Mesothelial cell of epicardium (in vitro differentiated cells): ENCODE results near the gene NXN. TPM values are rescaled to one million over a fixed set of nuclear protein-coding genes. Genes with fewer than 3 reads are reported as not detected.

ENCODE experiments used
- DNase-seq, 2 experiments: peaks; one replicate each; pipeline ENCODE4 v3.0.0; 2021; ENCODE audit warnings: low spot score in 2 of 2; ENCODE audit not compliant: unreplicated experiment in 2 of 2
- H3K27ac Mint-ChIP-seq: 2 replicates; pipeline ENCODE4 v1.8.0; 2021; ENCODE audit warnings: mixed read lengths
- H3K27me3 Mint-ChIP-seq: 2 replicates; pipeline ENCODE4 v1.8.0; 2021; ENCODE audit warnings: low read depth, mixed read lengths
- H3K36me3 Mint-ChIP-seq: 2 replicates; pipeline ENCODE4 v1.8.0; 2021; ENCODE audit warnings: mixed read lengths
- H3K4me1 Mint-ChIP-seq: 2 replicates; pipeline ENCODE4 v1.8.0; 2021; ENCODE audit warnings: mixed read lengths
- H3K4me3 Mint-ChIP-seq: 2 replicates; pipeline ENCODE4 v1.8.0; 2021; ENCODE audit warnings: mild to moderate bottlenecking, moderate library complexity, mixed read lengths
- H3K9me3 Mint-ChIP-seq: 2 replicates; pipeline ENCODE4 v1.8.0; 2021; ENCODE audit warnings: mixed read lengths
- CTCF ChIP-seq: fragments of 200-600 bp; sonication (generic); IDR thresholded peaks from one replicate; pipeline ENCODE4 v1.5.0; 2021; ENCODE audit warnings: antibody characterized with exemption; ENCODE audit not compliant: unreplicated experiment
- total RNA-seq: library from RNA; stranded (reverse); gene quantifications from 3 replicates; pipeline ENCODE4 v1.2.1, GENCODE V29; 2021

Gene NXN
- 99.1 to 107 TPM (median 106 TPM) in 3 replicates for total RNA-seq

DNA sequence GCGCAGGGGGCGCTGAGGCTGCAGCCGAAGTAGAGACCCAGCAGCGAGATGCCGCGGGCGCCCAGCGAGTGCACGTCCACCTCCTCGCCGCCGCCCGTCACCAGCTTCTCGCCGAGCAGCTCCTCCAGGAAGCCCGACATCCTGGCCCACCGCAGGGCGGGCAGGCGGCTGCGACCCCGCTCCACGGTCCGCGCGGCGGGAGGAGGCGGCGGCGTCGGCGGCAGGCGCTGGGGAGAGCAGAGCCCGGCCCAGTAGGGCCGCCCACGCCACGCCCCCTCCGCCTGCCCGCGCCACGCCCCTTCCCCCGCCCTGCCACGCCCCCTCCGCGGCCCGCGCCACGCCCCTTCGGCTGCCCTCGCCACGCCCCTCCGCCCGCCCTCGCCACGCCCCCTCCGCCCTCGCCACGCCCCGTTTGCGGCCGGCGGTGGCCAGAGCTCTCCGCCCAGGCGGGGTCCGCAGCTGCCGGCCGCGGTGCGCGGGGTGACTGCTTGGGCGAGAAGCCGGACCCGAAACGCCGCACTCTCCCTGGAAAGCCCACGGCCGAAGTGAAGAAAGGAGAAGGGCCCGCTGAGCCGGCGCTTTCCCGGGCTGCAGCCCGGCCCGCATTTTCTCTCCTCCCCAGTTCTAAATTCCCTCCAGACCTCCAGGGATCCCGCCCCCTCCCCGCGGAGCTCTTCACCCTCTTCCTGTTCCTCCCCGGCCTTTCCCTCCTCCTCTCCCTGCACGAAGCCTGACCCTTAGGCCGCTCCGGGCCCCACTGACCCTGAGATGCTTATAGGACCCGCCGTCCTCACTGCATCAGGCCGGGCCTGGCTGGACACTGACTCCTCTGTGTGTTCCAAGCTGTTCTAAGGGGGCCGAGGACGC is at the start of gene NXN:
TSS of gene NXN (minus strand) at position 238 of the 867 bp plus-strand sequence.
- DNase-seq, result peak; percentile 92 to 95
- TF ChIP-seq CTCF, result no peak
- Mint-ChIP-seq H3K36me3 (no peaks in the 10 kb centered on the region), H3K4me1 (peaks cover 37% of the 10 kb centered on the region), H3K27me3 (no peaks in the 10 kb centered on the region), H3K4me3 (peak within 1 kb of the TSS; percentile 90), H3K9me3 (no peaks in the 10 kb centered on the region), H3K27ac (peak within 1 kb of the TSS; percentile 92)

GRCh38 chr17:1027044-1027443 is 47.5 kb upstream of the NXN start:
- Mint-ChIP-seq H3K36me3 (peaks cover 8% of the 10 kb centered on the region), H3K4me1 (no peaks in the 10 kb centered on the region), H3K9me3 (no peaks in the 10 kb centered on the region), H3K4me3 (no peak overlapping the region), H3K27ac (no peak overlapping the region), H3K27me3 (peaks cover 2% of the 10 kb centered on the region)
- no peak for DNase-seq
- TF ChIP-seq CTCF, result no peak

DNA sequence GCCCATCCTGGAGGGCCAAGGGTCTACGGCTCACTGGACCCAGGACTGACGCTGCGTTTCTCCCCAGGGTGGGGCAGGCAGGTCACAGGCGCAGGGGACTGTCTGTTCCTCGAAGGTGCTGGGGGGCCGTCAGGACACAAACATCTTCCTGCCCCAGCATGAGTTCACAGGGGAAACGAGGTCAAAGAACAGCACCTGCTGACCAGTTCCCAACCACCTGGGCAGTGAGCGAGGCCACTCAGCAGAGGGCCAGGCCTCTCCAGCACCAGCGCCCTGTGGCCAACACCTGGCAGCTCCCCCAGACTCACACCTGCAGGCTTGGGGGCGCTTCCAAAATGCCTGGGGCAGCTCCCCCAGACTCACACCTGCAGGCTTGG is 47.0 kb upstream of the NXN start:
- Mint-ChIP-seq H3K9me3 (no peaks in the 10 kb centered on the region), H3K27me3 (peaks cover 2% of the 10 kb centered on the region), H3K4me1 (no peaks in the 10 kb centered on the region), H3K27ac (no peak overlapping the region), H3K36me3 (peaks cover 8% of the 10 kb centered on the region), H3K4me3 (no peak overlapping the region)
- TF ChIP-seq CTCF, result no peak
- DNase-seq, result no peak

- no peak overlapping the region for H3K4me3 Mint-ChIP-seq
Measured at GRCh38 chr17:1025733-1026598, 46.4 kb upstream of the NXN start.

GRCh38 chr17:1024076-1024475 is 44.5 kb upstream of the NXN start:
- H3K36me3 Mint-ChIP-seq, result peaks cover 13% of the 10 kb centered on the region
- DNase-seq, result no peak
- no peak overlapping the region for H3K4me3 Mint-ChIP-seq
- H3K4me1 Mint-ChIP-seq, result peaks cover 5% of the 10 kb centered on the region
- TF ChIP-seq CTCF, result no peak
- H3K27ac Mint-ChIP-seq, result no peak overlapping the region
- H3K9me3 Mint-ChIP-seq, result no peaks in the 10 kb centered on the region
- H3K27me3 Mint-ChIP-seq, result no peaks in the 10 kb centered on the region

More at GRCh38 chr17:1025733-1026598, 46.4 kb upstream of the NXN start:
- Mint-ChIP-seq H3K9me3 (no peaks in the 10 kb centered on the region), H3K4me1 (no peaks in the 10 kb centered on the region), H3K36me3 (peaks cover 8% of the 10 kb centered on the region), H3K27me3 (peaks cover 2% of the 10 kb centered on the region), H3K27ac (no peak overlapping the region)
- TF ChIP-seq CTCF, result no peak
- no peak for DNase-seq
